Measurements from ENCODE around the gene YTHDF2.

GRCh38 chr1:28789816-28790215, 53.1 kb downstream of the YTHDF2 start:
- TF ChIP-seq EP300 (IDR thresholded peaks at IDR 0.05) (no peak), POLR2AphosphoS5 (IDR thresholded peaks at IDR 0.05) (no peak)
- TF ChIP-seq, protein P1, sequence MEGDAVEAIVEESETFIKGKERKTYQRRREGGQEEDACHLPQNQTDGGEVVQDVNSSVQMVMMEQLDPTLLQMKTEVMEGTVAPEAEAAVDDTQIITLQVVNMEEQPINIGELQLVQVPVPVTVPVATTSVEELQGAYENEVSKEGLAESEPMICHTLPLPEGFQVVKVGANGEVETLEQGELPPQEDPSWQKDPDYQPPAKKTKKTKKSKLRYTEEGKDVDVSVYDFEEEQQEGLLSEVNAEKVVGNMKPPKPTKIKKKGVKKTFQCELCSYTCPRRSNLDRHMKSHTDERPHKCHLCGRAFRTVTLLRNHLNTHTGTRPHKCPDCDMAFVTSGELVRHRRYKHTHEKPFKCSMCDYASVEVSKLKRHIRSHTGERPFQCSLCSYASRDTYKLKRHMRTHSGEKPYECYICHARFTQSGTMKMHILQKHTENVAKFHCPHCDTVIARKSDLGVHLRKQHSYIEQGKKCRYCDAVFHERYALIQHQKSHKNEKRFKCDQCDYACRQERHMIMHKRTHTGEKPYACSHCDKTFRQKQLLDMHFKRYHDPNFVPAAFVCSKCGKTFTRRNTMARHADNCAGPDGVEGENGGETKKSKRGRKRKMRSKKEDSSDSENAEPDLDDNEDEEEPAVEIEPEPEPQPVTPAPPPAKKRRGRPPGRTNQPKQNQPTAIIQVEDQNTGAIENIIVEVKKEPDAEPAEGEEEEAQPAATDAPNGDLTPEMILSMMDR (IDR thresholded peaks at IDR 0.05) = no peak
